B cell (primary cell): ENCODE data around the gene ZFYVE21. TPM values are rescaled to one million over a fixed set of nuclear protein-coding genes. Genes with fewer than 3 reads are reported as not detected.

ENCODE experiments used
- ATAC-seq: fragments of 200-7000 bp; cut with Tn5 transposase; one replicate; pipeline ENCODE4 v1.10.0; 2021; ENCODE audit warnings: low read depth, mild to moderate bottlenecking, moderate number of reproducible peaks, moderate library complexity
- CTCF ChIA-PET: fragments of 350-600 bp; sonication (Branson Sonifier 250); formaldehyde crosslinking; loops from one replicate; lab custom pipeline; 2021; ENCODE audit warnings: antibody characterized with exemption, inconsistent platforms; lab: Charles Lee
- POLR2A ChIA-PET: fragments of 350-600 bp; sonication (Branson Sonifier 250); formaldehyde crosslinking; loops from one replicate; lab custom pipeline; 2021; ENCODE audit warnings: antibody characterized with exemption; lab: Charles Lee
- DNase-seq: peaks from one replicate; pipeline ENCODE4 v3.0.0; 2013
- H2AFZ ChIP-seq: 2 replicates; pipeline ENCODE4 v1.6.1; 2012; ENCODE audit warnings: mild to moderate bottlenecking, low read depth, low read length; ENCODE audit not compliant: insufficient read depth, poor library complexity, severe bottlenecking
- H3K27ac ChIP-seq, 2 donors: 1 replicate in 1 of 2; 2 replicates in 1 of 2; pipeline ENCODE4 v1.5.1; 2012 to 2013; ENCODE audit warnings: low read length in 2 of 2, mild to moderate bottlenecking in 2 of 2, moderate library complexity in 1 of 2
- H3K27me3 ChIP-seq, 4 experiments: fragments of 200-600 bp in 1 of 4; sonication (generic) in 1 of 4; replicated peaks in 1 of 4; 1 replicate in 2 of 4; 2 replicates in 2 of 4; pipeline versions ENCODE4 v1.6.1 to v1.7.0; 2013 to 2016; ENCODE audit warnings: low read length in 3 of 4, mild to moderate bottlenecking in 2 of 4, mixed read lengths in 1 of 4, moderate library complexity in 1 of 4; ENCODE audit not compliant: insufficient read depth in 4 of 4, control insufficient read depth in 3 of 4; ENCODE audit errors: control extremely low read depth in 1 of 4
- H3K36me3 ChIP-seq, 2 experiments: replicated peaks in 1 of 2; 1 replicate in 1 of 2; 2 replicates in 1 of 2; pipeline versions ENCODE4 v1.6.1 to v1.7.1; 2013; ENCODE audit warnings: low read length in 1 of 2; ENCODE audit not compliant: insufficient read depth in 2 of 2, control insufficient read depth in 1 of 2; ENCODE audit errors: control extremely low read depth in 1 of 2, extremely low read depth in 1 of 2
- H3K4me1 ChIP-seq, 2 donors: fragments of 200-600 bp in 1 of 2; sonication (generic) in 1 of 2; 1 replicate in 1 of 2; 2 replicates in 1 of 2; pipeline versions ENCODE4 v1.5.1 to v1.6.1; 2013 to 2017; ENCODE audit warnings: low read length in 2 of 2; ENCODE audit not compliant: control insufficient read depth in 2 of 2, insufficient read depth in 2 of 2
- H3K4me2 ChIP-seq: replicated peaks from 2 replicates; pipeline ENCODE3; 2012; ENCODE audit warnings: mild to moderate bottlenecking, low read depth, low read length; ENCODE audit not compliant: poor library complexity, severe bottlenecking
- H3K4me3 ChIP-seq, 5 experiments: fragments of 200-600 bp in 1 of 5; sonication (generic) in 1 of 5; 1 replicate in 3 of 5; 2 replicates in 2 of 5; pipeline versions ENCODE4 v1.5.1 to v1.7.0; 2011 to 2016; ENCODE audit warnings: low read length in 4 of 5, mild to moderate bottlenecking in 4 of 5, low read depth in 2 of 5, control low read depth in 1 of 5, moderate library complexity in 1 of 5; ENCODE audit not compliant: insufficient read depth in 1 of 5; ENCODE audit errors: control extremely low read depth in 1 of 5, extremely low read depth in 1 of 5
- H3K79me2 ChIP-seq: fragments of 200-600 bp; sonication (generic); one replicate; pipeline ENCODE4 v1.6.0; 2016; ENCODE audit warnings: low read length; ENCODE audit not compliant: control insufficient read depth, insufficient read depth
- H3K9ac ChIP-seq: fragments of 200-600 bp; sonication (generic); 2 replicates; pipeline ENCODE4 v1.6.1; 2017; ENCODE audit warnings: mild to moderate bottlenecking, low read length, moderate library complexity
- H3K9me3 ChIP-seq, 3 donors: one replicate each; pipeline versions ENCODE4 v1.6.1 to v1.7.1; 2013; ENCODE audit warnings: low read length in 2 of 3; ENCODE audit not compliant: control insufficient read depth in 2 of 3, insufficient read depth in 1 of 3; ENCODE audit errors: control extremely low read depth in 1 of 3
- H4K20me1 ChIP-seq: 2 replicates; pipeline ENCODE4 v1.6.0; 2012; ENCODE audit warnings: mild to moderate bottlenecking, low read length; ENCODE audit not compliant: insufficient read depth, control insufficient read depth, poor library complexity, severe bottlenecking
- H3K27ac Mint-ChIP-seq: one replicate; pipeline ENCODE4 v1.8.0; 2021; ENCODE audit warnings: mixed read lengths
- H3K27me3 Mint-ChIP-seq: one replicate; pipeline ENCODE4 v1.8.0; 2021; ENCODE audit warnings: mixed read lengths
- H3K4me1 Mint-ChIP-seq: one replicate; pipeline ENCODE4 v1.8.0; 2021; ENCODE audit warnings: mixed read lengths
- H3K4me3 Mint-ChIP-seq: one replicate; pipeline ENCODE4 v1.8.0; 2021; ENCODE audit warnings: mixed read lengths
- H3K9me3 Mint-ChIP-seq: one replicate; pipeline ENCODE4 v1.8.0; 2022; ENCODE audit warnings: mixed read lengths; ENCODE audit not compliant: insufficient read depth
- EZH2 ChIP-seq: IDR thresholded peaks from 2 replicates; pipeline ENCODE4 v1.6.1; 2012; ENCODE audit warnings: borderline replicate concordance, low read depth, mild to moderate bottlenecking, moderate library complexity, low read length; ENCODE audit not compliant: insufficient read depth, poor library complexity, severe bottlenecking
- WGBS: methylation state at CpG from one replicate; pipeline ENCODE4 v1.1.5; 2013; ENCODE audit warnings: missing lambda C conversion rate; ENCODE audit not compliant: insufficient coverage; 5-methylcytosine and 5-hydroxymethylcytosine counted together
- intact Hi-C: fragments of 100-400 bp; cut with micrococcal nuclease; formaldehyde crosslinking; loops from one replicate; pipeline ENCODE4 v1.10.0; 2022
- polyA plus RNA-seq: library from polyadenylated mRNA; depleted of rRNA; stranded (reverse); fragments of >200 nt; gene quantifications from 2 replicates; pipeline ENCODE4 v1.2.3, GENCODE V29; 2012
- total RNA-seq, 2 donors: library from RNA; stranded (reverse); fragments of 120-200 nt in 1 of 2; gene quantifications; 1 replicate in 1 of 2; 2 replicates in 1 of 2; pipeline versions ENCODE4 v1.2.3 to v1.2.4, GENCODE V29; 2013 to 2022
- TF ChIP-seq, protein P1 (sequence below): fragments of 200-600 bp; IDR thresholded peaks from one replicate; pipeline ENCODE4 v1.8.0; 2022; ENCODE audit warnings: antibody characterized with exemption, mild to moderate bottlenecking

Gene ZFYVE21
- total and polyA plus RNA-seq, 2 donors (not counting 1 experiment from before 2014, with no cell fraction given) = 17.0 to 18.6 TPM

DNA sequence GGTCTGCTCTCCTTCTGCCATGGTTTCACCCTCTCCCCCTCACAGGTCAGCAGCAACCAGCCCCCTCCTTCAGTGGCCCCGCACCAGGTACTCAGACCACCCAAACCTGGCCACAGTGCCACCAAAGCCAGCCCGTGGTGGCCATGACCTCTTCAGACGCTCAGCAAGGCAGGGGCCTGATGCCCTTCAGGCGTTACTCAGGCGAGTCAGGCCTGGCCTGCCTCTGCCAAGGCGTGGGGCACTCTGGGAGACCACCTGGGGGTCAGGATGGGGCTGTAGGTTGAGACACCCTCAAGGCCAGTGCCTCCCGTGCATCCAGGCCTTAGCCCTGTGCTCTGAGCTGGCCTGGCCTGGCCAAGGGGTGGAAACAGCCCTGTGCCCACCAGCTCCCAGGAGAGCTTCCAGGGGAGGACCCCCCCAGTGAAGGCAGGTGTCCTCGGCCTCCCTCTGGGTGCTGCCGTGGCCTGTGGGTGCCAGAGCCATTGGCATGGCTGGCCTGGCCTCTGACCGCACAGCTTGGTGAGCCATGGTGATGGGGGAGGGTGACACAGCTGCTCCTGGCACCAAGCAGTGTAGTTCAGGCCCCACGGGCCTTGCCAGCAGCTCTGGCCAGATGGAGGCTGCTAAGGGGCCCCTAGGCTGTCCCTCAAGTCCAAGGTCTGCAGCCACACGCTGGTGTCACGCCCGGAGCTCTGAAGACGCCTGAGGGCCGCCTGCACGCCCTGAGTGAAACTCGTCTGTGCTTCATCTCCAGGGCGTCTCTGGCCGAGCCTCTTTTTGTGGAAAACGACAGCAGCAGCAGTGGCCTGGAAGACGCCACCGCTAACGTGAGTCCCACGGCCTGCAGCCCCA, 15.5 kb upstream of the ZFYVE21 start:
- Histone ChIP-seq H3K27ac (no peak overlapping the region), H3K36me3 (peaks cover 0 to 45% of the 10 kb centered on the region in 2 experiments), H3K4me3 (no peak overlapping the region), H3K9me3 (no peaks in the 10 kb centered on the region), H4K20me1 (peaks cover 50% of the 10 kb centered on the region), H3K27me3 (no peaks in the 10 kb centered on the region), H3K79me2 (peaks cover 11% of the 10 kb centered on the region), H3K9ac (no peak overlapping the region), H2AFZ (no peak overlapping the region), H3K4me2 (peak overlapping the region; percentile 32), H3K4me1 (peaks cover 57 to 60% of the 10 kb centered on the region in 2 donors)
- Mint-ChIP-seq H3K4me1 (peaks cover 68% of the 10 kb centered on the region), H3K27ac (no peak overlapping the region), H3K27me3 (no peaks in the 10 kb centered on the region), H3K4me3 (no peak overlapping the region), H3K9me3 (no peaks in the 10 kb centered on the region)
- ChIA-PET POLR2A (no interaction called here), CTCF (interaction anchor here (1.6 kb wide), 1 partner anchor 9 kb away, joined by 5 read pairs; no protein-coding TSS in a partner anchor)
- 91% methylated on average over 25 of the region's 25 CpGs for WGBS
- no peak for TF ChIP-seq EZH2
- TF ChIP-seq, protein P1, sequence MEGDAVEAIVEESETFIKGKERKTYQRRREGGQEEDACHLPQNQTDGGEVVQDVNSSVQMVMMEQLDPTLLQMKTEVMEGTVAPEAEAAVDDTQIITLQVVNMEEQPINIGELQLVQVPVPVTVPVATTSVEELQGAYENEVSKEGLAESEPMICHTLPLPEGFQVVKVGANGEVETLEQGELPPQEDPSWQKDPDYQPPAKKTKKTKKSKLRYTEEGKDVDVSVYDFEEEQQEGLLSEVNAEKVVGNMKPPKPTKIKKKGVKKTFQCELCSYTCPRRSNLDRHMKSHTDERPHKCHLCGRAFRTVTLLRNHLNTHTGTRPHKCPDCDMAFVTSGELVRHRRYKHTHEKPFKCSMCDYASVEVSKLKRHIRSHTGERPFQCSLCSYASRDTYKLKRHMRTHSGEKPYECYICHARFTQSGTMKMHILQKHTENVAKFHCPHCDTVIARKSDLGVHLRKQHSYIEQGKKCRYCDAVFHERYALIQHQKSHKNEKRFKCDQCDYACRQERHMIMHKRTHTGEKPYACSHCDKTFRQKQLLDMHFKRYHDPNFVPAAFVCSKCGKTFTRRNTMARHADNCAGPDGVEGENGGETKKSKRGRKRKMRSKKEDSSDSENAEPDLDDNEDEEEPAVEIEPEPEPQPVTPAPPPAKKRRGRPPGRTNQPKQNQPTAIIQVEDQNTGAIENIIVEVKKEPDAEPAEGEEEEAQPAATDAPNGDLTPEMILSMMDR = no peak
- intact Hi-C loops = loop anchor here (5.0 kb wide), 1 partner anchor 73 kb away; the partner anchor contains the start of gene KLC1
- DNase-seq = peak; percentile 18
- ATAC-seq = no peak
